Calu3 (cell line): ENCODE data around the gene BACH1. TPM values are rescaled to one million over a fixed set of nuclear protein-coding genes. Genes with fewer than 3 reads are reported as not detected.

ENCODE experiments used
- BruUV-seq: library from RNA; stranded (reverse); fragments of 400-500 nt; replicated peaks from 2 replicates; lab custom pipeline; 2021; lab: Mats Ljungman, UMichigan
- CTCF ChIA-PET: fragments of 300-600 bp; sonication (Branson Sonifier 250); formaldehyde crosslinking; loops from one replicate; lab custom pipeline; 2022; ENCODE audit warnings: antibody characterized with exemption; lab: Charles Lee
- DNase-seq: peaks from one replicate; pipeline ENCODE4 v3.0.0; 2022
- H3K27ac Mint-ChIP-seq: one replicate; pipeline ENCODE4 v1.8.0; 2022; ENCODE audit warnings: mixed read lengths; ENCODE audit not compliant: unreplicated experiment
- H3K27me3 Mint-ChIP-seq: one replicate; pipeline ENCODE4 v1.8.0; 2022; ENCODE audit warnings: mixed read lengths; ENCODE audit not compliant: unreplicated experiment
- H3K36me3 Mint-ChIP-seq: one replicate; pipeline ENCODE4 v1.8.0; 2022; ENCODE audit warnings: mild to moderate bottlenecking, moderate library complexity, mixed read lengths; ENCODE audit not compliant: insufficient read depth, unreplicated experiment
- H3K4me1 Mint-ChIP-seq: one replicate; pipeline ENCODE4 v1.8.0; 2022; ENCODE audit warnings: mild to moderate bottlenecking, low read depth, mixed read lengths; ENCODE audit not compliant: unreplicated experiment
- H3K4me3 Mint-ChIP-seq: one replicate; pipeline ENCODE4 v1.8.0; 2022; ENCODE audit warnings: mild to moderate bottlenecking, low read depth, moderate library complexity, mixed read lengths; ENCODE audit not compliant: unreplicated experiment
- H3K9me3 Mint-ChIP-seq: one replicate; pipeline ENCODE4 v1.8.0; 2022; ENCODE audit warnings: low read depth, mixed read lengths; ENCODE audit not compliant: unreplicated experiment
- intact Hi-C: fragments of 100-400 bp; cut with micrococcal nuclease; formaldehyde crosslinking; loops from one replicate; pipeline ENCODE4 v1.10.0; 2022; ENCODE audit not compliant: unreplicated experiment
- total RNA-seq: library from RNA; stranded (reverse); gene quantifications from 2 replicates; pipeline ENCODE4 v1.2.3, GENCODE V29; 2022
- TF ChIP-seq, protein P1 (sequence below): fragments of 200-600 bp; IDR thresholded peaks from one replicate; pipeline ENCODE4 v1.8.0; 2022; ENCODE audit warnings: antibody characterized with exemption; ENCODE audit not compliant: unreplicated experiment

The BACH1 gene
- total RNA-seq, 1 experiment from 2014 or later = 80.2 TPM

DNA sequence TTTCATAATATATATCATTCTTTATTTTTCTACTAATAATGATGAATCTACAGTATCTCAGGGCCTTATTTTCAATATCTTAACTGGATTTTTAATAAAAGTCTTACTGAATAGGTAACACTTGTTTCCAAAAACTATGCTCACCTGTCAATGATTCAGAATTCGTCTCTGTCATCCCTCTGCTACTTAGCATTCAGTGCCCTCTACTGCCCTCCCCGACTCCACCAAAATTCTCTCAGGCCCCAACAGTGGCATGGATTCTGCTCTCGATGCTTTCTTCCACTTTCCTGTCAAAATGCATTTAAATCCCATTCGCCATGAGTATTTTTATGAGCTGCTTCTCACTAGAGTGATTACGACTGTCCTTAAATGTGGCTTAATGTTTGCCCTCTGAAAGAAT lies 10.5 kb upstream of the BACH1 start:
- DNase-seq = no peak
- BruUV-seq = no TSS peak
- no peak overlapping the region for H3K4me3 Mint-ChIP-seq
- no peaks in the 10 kb centered on the region for H3K9me3 Mint-ChIP-seq
- H3K36me3 Mint-ChIP-seq = no peaks in the 10 kb centered on the region
- intact Hi-C loops = no loop called here
- CTCF ChIA-PET = no interaction called here
- H3K27me3 Mint-ChIP-seq = no peaks in the 10 kb centered on the region
- peaks cover 7% of the 10 kb centered on the region for H3K4me1 Mint-ChIP-seq
- TF ChIP-seq, protein P1, sequence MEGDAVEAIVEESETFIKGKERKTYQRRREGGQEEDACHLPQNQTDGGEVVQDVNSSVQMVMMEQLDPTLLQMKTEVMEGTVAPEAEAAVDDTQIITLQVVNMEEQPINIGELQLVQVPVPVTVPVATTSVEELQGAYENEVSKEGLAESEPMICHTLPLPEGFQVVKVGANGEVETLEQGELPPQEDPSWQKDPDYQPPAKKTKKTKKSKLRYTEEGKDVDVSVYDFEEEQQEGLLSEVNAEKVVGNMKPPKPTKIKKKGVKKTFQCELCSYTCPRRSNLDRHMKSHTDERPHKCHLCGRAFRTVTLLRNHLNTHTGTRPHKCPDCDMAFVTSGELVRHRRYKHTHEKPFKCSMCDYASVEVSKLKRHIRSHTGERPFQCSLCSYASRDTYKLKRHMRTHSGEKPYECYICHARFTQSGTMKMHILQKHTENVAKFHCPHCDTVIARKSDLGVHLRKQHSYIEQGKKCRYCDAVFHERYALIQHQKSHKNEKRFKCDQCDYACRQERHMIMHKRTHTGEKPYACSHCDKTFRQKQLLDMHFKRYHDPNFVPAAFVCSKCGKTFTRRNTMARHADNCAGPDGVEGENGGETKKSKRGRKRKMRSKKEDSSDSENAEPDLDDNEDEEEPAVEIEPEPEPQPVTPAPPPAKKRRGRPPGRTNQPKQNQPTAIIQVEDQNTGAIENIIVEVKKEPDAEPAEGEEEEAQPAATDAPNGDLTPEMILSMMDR = no peak
- H3K27ac Mint-ChIP-seq = no peak overlapping the region

DNA sequence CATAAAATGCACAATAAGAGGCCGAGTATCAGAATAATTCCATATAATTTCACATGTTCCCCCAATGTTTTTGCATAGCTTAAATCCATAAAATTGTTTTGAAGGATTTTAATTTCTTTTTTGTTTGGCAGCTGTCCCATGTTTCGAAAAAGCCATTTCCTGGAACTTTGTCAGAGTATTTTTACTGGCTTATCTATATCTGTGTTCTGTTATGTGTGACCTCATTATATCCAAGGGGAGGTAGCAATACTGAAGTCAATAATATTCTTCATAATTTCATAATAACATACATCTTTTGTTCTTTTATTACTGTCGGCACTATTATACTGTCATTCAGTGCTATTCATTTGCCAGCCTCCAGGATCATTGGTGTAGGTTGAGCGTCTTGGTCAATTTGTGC lies 9.4 kb upstream of the BACH1 start:
- no peaks in the 10 kb centered on the region for H3K9me3 Mint-ChIP-seq
- no peak overlapping the region for H3K4me3 Mint-ChIP-seq
- TF ChIP-seq, protein P1 = no peak
- DNase-seq = no peak
- no peaks in the 10 kb centered on the region for H3K27me3 Mint-ChIP-seq
- intact Hi-C loops = no loop called here
- CTCF ChIA-PET = no interaction called here
- peaks cover 7% of the 10 kb centered on the region for H3K4me1 Mint-ChIP-seq
- H3K27ac Mint-ChIP-seq = no peak overlapping the region
- H3K36me3 Mint-ChIP-seq = no peaks in the 10 kb centered on the region
- no TSS peak for BruUV-seq

DNA sequence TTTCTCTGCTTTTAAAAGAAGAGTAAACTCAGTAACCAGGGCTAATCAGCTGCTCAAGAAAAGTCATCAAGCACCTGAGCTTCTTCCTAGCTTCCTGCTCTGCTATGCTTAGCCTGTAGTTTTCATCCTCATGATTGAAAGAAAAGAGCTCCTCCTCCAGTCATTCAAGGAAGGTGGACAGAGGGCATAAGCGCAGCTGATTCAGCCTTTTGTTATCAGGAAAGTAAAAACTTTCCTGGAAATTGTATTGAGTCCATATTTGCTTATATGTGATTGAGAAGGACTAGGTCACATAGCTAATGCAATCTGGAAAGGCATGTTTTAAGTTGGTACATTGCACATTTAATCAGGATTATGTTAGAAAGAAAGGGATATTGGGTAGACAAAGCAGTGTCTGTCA lies 8.5 kb upstream of the BACH1 start:
- no TSS peak for BruUV-seq
- TF ChIP-seq, protein P1 = no peak
- no peaks in the 10 kb centered on the region for H3K9me3 Mint-ChIP-seq
- DNase-seq = no peak
- no peaks in the 10 kb centered on the region for H3K36me3 Mint-ChIP-seq
- CTCF ChIA-PET = no interaction called here
- H3K27ac Mint-ChIP-seq = no peak overlapping the region
- intact Hi-C loops = no loop called here
- peaks cover 7% of the 10 kb centered on the region for H3K4me1 Mint-ChIP-seq
- H3K4me3 Mint-ChIP-seq = no peak overlapping the region
- no peaks in the 10 kb centered on the region for H3K27me3 Mint-ChIP-seq

DNA sequence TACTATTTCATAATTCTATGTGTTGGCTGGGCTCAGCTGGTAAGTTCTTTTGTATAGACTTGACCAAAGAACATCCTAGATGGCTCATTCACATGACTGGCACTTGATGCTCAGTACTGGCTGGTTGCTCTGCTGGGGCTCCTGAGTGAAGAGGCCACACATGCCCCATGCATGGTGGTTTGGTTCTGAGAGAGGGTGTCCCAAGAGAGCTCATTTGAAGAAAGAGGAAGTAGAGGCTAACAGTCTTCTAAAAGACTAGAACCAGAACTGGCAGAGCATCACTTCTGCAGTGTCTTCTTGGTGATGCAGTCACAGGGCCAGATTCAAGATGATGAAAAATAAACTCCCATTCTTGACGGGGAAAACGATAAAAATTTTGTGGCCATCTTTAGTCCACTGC lies 5.2 kb upstream of the BACH1 start:
- Mint-ChIP-seq H3K27ac (no peak overlapping the region), H3K27me3 (no peaks in the 10 kb centered on the region), H3K36me3 (no peaks in the 10 kb centered on the region), H3K4me1 (peaks cover 8% of the 10 kb centered on the region), H3K4me3 (no peak overlapping the region), H3K9me3 (no peaks in the 10 kb centered on the region)
- no peak for DNase-seq
- CTCF ChIA-PET = interaction anchor here (0.6 kb wide), 1 partner anchor 743 kb away, joined by 5 read pairs; no protein-coding TSS in a partner anchor
- TF ChIP-seq, protein P1 = no peak
- BruUV-seq = no TSS peak
- intact Hi-C loops = no loop called here
